GM18951 (cell line): ENCODE results near the gene SLC28A3.
"Not testable (repeated sequence)": the region's sequence is repeated elsewhere in the genome, so short reads cannot be mapped to it uniquely, and the experiment has no call there.

Experiments used
- POLR2A ChIP-seq: IDR thresholded peaks from 4 replicates; pipeline ENCODE4 v1.6.1; 2011; ENCODE audit warnings: mild to moderate bottlenecking; ENCODE audit not compliant: insufficient read length, insufficient read depth; ENCODE audit errors: extremely low read depth
- in situ Hi-C: fragments of 300-500 bp; cut with MboI; formaldehyde crosslinking; loops from one replicate; pipeline ENCODE4 v1.12.0; 2022; ENCODE audit warnings: low sequenced_read_pairs, mixed read lengths, inconsistent platforms; ENCODE audit not compliant: unreplicated experiment

The SLC28A3 gene

GRCh38 chr9:84340535-84340934 is at the start of gene SLC28A3:
TSS of gene SLC28A3 (minus strand) at chr9:84340758. CDS start at chr9:84340633, 125 bp downstream.
- no peak for TF ChIP-seq POLR2A
- in situ Hi-C loops: no loop called here

- in situ Hi-C loops: not testable (repeated sequence)
Measured at GRCh38 chr9:84390254-84390653, 49.7 kb upstream of the SLC28A3 start.

- no peak for TF ChIP-seq POLR2A
- in situ Hi-C loops: no loop called here
Measured at GRCh38 chr9:84387821-84388220, 47.3 kb upstream of the SLC28A3 start.

GRCh38 chr9:84386753-84387152 is 46.2 kb upstream of the SLC28A3 start:
- TF ChIP-seq POLR2A: no peak
- in situ Hi-C loops: no loop called here

GRCh38 chr9:84385386-84386040 is 45.0 kb upstream of the SLC28A3 start:
- in situ Hi-C loops: no loop called here
- no peak for TF ChIP-seq POLR2A

- TF ChIP-seq POLR2A: no peak
- in situ Hi-C loops: no loop called here
Measured at GRCh38 chr9:84384617-84385016, 44.1 kb upstream of the SLC28A3 start.

- in situ Hi-C loops: no loop called here
- TF ChIP-seq POLR2A: no peak
Measured at GRCh38 chr9:84383178-84383577, 42.6 kb upstream of the SLC28A3 start.

GRCh38 chr9:84382720-84383119 is 42.2 kb upstream of the SLC28A3 start:
- TF ChIP-seq POLR2A: no peak
- in situ Hi-C loops: no loop called here

- TF ChIP-seq POLR2A: no peak
Measured at GRCh38 chr9:84381508-84381907, 41.0 kb upstream of the SLC28A3 start.

GRCh38 chr9:84379740-84380139 is 39.2 kb upstream of the SLC28A3 start:
- in situ Hi-C loops: no loop called here
- no peak for TF ChIP-seq POLR2A

More at GRCh38 chr9:84381508-84381907, 41.0 kb upstream of the SLC28A3 start:
- in situ Hi-C loops: no loop called here

GRCh38 chr9:84375954-84376353 is 35.4 kb upstream of the SLC28A3 start:
- TF ChIP-seq POLR2A: no peak
- in situ Hi-C loops: no loop called here

- in situ Hi-C loops: no loop called here
- no peak for TF ChIP-seq POLR2A
Measured at GRCh38 chr9:84374516-84374915, 34.0 kb upstream of the SLC28A3 start.

GRCh38 chr9:84374013-84374412 is 33.5 kb upstream of the SLC28A3 start:
- no peak for TF ChIP-seq POLR2A
- in situ Hi-C loops: no loop called here

- no peak for TF ChIP-seq POLR2A
- in situ Hi-C loops: no loop called here
Measured at GRCh38 chr9:84371737-84372136, 31.2 kb upstream of the SLC28A3 start.

GRCh38 chr9:84368601-84369000 is 28.0 kb upstream of the SLC28A3 start:
- in situ Hi-C loops: no loop called here
- no peak for TF ChIP-seq POLR2A

- in situ Hi-C loops: not testable (repeated sequence)
Measured at GRCh38 chr9:84367726-84368125, 27.2 kb upstream of the SLC28A3 start.
